ENCODE results near the gene RNF19B.
A peak's percentile ranks its signal among the peaks of the same experiment; 100 is the strongest.
"Not testable (repeated sequence)": the region's sequence is repeated elsewhere in the genome, so short reads cannot be mapped to it uniquely, and the experiment has no call there.

The RNF19B gene

DNA sequence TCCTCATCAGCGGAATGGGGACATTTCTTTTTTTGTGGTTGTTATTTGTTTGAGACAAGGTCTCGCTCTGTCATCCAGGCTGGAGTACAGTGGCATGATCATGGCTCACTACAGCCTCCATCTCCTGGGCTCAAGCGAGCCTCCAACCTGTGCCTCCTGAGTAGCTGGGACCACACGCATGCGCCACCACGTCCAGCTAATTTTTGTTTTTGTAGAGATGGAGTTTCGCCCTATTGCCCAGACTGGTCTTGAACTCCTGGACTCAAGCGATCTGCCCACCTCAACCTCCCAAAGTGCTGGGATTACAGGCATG, 28.7 kb upstream of the RNF19B start:
- H3K4me3 ChIP-seq (replicated peaks; ENCODE audit: insufficient read depth, low read length); H3K27me3 ChIP-seq (ENCODE audit: insufficient read depth, poor library complexity, severe bottlenecking): not testable (repeated sequence)
- TF ChIP-seq POLR2AphosphoS5 (IDR thresholded peaks at IDR 0.05; ENCODE audit: low read depth), result 0 out of 2 replicates have a peak, but pooled peaks have one; percentile 17
- peak in 1 of 2 experiments; percentile 71 for DNase-seq (ENCODE audit: low read depth in 1 of 2, low spot score in 1 of 2)
- H3K27ac ChIP-seq (replicated peaks), result peak overlapping the region; percentile 79

GRCh38 chr1:32992489-32993323, 28.1 kb upstream of the RNF19B start:
- Histone ChIP-seq H3K27ac (replicated peaks) (peak overlapping the region; percentile 79), H3K4me3 (replicated peaks; ENCODE audit: insufficient read depth, low read length) (no peak overlapping the region), H3K27me3 (ENCODE audit: insufficient read depth, poor library complexity, severe bottlenecking) (no peaks in the 10 kb centered on the region)
- peak; percentile 83 to 99 for DNase-seq (ENCODE audit: low read depth in 1 of 2, low spot score in 1 of 2)
- TF ChIP-seq, protein P1, sequence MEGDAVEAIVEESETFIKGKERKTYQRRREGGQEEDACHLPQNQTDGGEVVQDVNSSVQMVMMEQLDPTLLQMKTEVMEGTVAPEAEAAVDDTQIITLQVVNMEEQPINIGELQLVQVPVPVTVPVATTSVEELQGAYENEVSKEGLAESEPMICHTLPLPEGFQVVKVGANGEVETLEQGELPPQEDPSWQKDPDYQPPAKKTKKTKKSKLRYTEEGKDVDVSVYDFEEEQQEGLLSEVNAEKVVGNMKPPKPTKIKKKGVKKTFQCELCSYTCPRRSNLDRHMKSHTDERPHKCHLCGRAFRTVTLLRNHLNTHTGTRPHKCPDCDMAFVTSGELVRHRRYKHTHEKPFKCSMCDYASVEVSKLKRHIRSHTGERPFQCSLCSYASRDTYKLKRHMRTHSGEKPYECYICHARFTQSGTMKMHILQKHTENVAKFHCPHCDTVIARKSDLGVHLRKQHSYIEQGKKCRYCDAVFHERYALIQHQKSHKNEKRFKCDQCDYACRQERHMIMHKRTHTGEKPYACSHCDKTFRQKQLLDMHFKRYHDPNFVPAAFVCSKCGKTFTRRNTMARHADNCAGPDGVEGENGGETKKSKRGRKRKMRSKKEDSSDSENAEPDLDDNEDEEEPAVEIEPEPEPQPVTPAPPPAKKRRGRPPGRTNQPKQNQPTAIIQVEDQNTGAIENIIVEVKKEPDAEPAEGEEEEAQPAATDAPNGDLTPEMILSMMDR (IDR thresholded peaks at IDR 0.05; ENCODE audit: insufficient read depth, low read length), result no peak
- TF ChIP-seq POLR2AphosphoS5 (IDR thresholded peaks at IDR 0.05; ENCODE audit: low read depth) (peak; percentile 92), SPI1 (IDR thresholded peaks at IDR 0.05; ENCODE audit: borderline replicate concordance, low read depth) (peak; percentile 96; the same call in 1 of the 2 replicates)

- no peak for DNase-seq (ENCODE audit: low read depth in 1 of 2, low spot score in 1 of 2)
- Histone ChIP-seq H3K27me3 (ENCODE audit: insufficient read depth, poor library complexity, severe bottlenecking) (no peaks in the 10 kb centered on the region), H3K4me3 (replicated peaks; ENCODE audit: insufficient read depth, low read length) (no peak overlapping the region), H3K27ac (replicated peaks) (peak overlapping the region; percentile 45)
- TF ChIP-seq GABPA (IDR thresholded peaks at IDR 0.05; ENCODE audit: low read depth), result no peak
- TF ChIP-seq, protein P2, sequence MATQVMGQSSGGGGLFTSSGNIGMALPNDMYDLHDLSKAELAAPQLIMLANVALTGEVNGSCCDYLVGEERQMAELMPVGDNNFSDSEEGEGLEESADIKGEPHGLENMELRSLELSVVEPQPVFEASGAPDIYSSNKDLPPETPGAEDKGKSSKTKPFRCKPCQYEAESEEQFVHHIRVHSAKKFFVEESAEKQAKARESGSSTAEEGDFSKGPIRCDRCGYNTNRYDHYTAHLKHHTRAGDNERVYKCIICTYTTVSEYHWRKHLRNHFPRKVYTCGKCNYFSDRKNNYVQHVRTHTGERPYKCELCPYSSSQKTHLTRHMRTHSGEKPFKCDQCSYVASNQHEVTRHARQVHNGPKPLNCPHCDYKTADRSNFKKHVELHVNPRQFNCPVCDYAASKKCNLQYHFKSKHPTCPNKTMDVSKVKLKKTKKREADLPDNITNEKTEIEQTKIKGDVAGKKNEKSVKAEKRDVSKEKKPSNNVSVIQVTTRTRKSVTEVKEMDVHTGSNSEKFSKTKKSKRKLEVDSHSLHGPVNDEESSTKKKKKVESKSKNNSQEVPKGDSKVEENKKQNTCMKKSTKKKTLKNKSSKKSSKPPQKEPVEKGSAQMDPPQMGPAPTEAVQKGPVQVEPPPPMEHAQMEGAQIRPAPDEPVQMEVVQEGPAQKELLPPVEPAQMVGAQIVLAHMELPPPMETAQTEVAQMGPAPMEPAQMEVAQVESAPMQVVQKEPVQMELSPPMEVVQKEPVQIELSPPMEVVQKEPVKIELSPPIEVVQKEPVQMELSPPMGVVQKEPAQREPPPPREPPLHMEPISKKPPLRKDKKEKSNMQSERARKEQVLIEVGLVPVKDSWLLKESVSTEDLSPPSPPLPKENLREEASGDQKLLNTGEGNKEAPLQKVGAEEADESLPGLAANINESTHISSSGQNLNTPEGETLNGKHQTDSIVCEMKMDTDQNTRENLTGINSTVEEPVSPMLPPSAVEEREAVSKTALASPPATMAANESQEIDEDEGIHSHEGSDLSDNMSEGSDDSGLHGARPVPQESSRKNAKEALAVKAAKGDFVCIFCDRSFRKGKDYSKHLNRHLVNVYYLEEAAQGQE (IDR thresholded peaks at IDR 0.05; ENCODE audit: insufficient replicate concordance, low read depth), result no peak
Observed at GRCh38 chr1:32991819-32992488, 27.3 kb upstream of the RNF19B start.

GRCh38 chr1:32991386-32991785, 26.8 kb upstream of the RNF19B start:
- H3K27ac ChIP-seq (replicated peaks), result peak overlapping the region; percentile 45
- no peak overlapping the region for H3K4me3 ChIP-seq (replicated peaks; ENCODE audit: insufficient read depth, low read length)
- TF ChIP-seq GABPA (IDR thresholded peaks at IDR 0.05; ENCODE audit: low read depth), result no peak
- no peak for TF ChIP-seq POLR2AphosphoS5 (IDR thresholded peaks at IDR 0.05; ENCODE audit: low read depth)
- TF ChIP-seq, protein P2 (IDR thresholded peaks at IDR 0.05; ENCODE audit: insufficient replicate concordance, low read depth), result no peak
- TF ChIP-seq, protein P1 (IDR thresholded peaks at IDR 0.05; ENCODE audit: insufficient read depth, low read length), result no peak
- TF ChIP-seq SPI1 (IDR thresholded peaks at IDR 0.05; ENCODE audit: borderline replicate concordance, low read depth), result no peak
- H3K27me3 ChIP-seq (ENCODE audit: insufficient read depth, poor library complexity, severe bottlenecking), result no peaks in the 10 kb centered on the region
- no peak for DNase-seq (ENCODE audit: low read depth in 1 of 2, low spot score in 1 of 2)

All from HL-60 (cell line).